A673 (cell line): ENCODE data around the gene POU4F3. TPM values are rescaled to one million over a fixed set of nuclear protein-coding genes. Genes with fewer than 3 reads are reported as not detected.

ENCODE experiments used
- BruUV-seq: library from RNA; stranded (reverse); fragments of 400-500 nt; replicated peaks from 2 replicates; lab custom pipeline; 2021; lab: Mats Ljungman, UMichigan
- CTCF ChIA-PET: fragments of 300-600 bp; sonication (Branson Sonifier 250); formaldehyde crosslinking; loops from one replicate; lab custom pipeline; 2022; ENCODE audit warnings: antibody characterized with exemption; lab: Charles Lee
- POLR2A ChIA-PET: fragments of 300-600 bp; sonication (Branson Sonifier 250); formaldehyde crosslinking; loops from one replicate; lab custom pipeline; 2022; ENCODE audit warnings: antibody characterized with exemption; ENCODE audit not compliant: low non-redundant PET; lab: Charles Lee
- DNase-seq: peaks from one replicate; pipeline ENCODE4 v3.0.0-alpha.2; 2015; ENCODE audit warnings: low spot score
- H3K27ac ChIP-seq: fragments of 200-600 bp; sonication (generic); 2 replicates; pipeline ENCODE4 v1.5.1; 2016; ENCODE audit warnings: mixed run types, low read depth, mild to moderate bottlenecking, mixed read lengths, antibody characterized with exemption, low read length; ENCODE audit not compliant: poor library complexity, severe bottlenecking
- H3K27me3 ChIP-seq: fragments of 200-600 bp; sonication (generic); replicated peaks from 2 replicates; pipeline ENCODE4 v1.6.1; 2017; ENCODE audit warnings: mixed run types, low read depth, mild to moderate bottlenecking, mixed read lengths, antibody characterized with exemption, low read length; ENCODE audit not compliant: insufficient read depth, poor library complexity
- H3K36me3 ChIP-seq: fragments of 200-600 bp; sonication (generic); 2 replicates; pipeline ENCODE4 v1.6.1; 2016; ENCODE audit warnings: mixed run types, mild to moderate bottlenecking, mixed read lengths, antibody characterized with exemption, low read length; ENCODE audit not compliant: insufficient read depth, poor library complexity, severe bottlenecking
- H3K4me1 ChIP-seq: fragments of 200-600 bp; sonication (generic); 2 replicates; pipeline ENCODE4 v1.6.1; 2017; ENCODE audit warnings: mixed run types, mild to moderate bottlenecking, mixed read lengths, antibody characterized with exemption, low read length; ENCODE audit not compliant: insufficient read depth, poor library complexity, severe bottlenecking
- H3K4me3 ChIP-seq: fragments of 200-600 bp; sonication (generic); 2 replicates; pipeline ENCODE4 v1.5.1; 2016; ENCODE audit warnings: low read depth, mixed run types, mild to moderate bottlenecking, mixed read lengths, low read length; ENCODE audit not compliant: poor library complexity, severe bottlenecking
- H3K9me3 ChIP-seq: fragments of 200-600 bp; sonication (generic); 2 replicates; pipeline ENCODE4 v1.6.1; 2016; ENCODE audit warnings: mixed run types, low read depth, mild to moderate bottlenecking, mixed read lengths, antibody characterized with exemption, low read length; ENCODE audit not compliant: poor library complexity, severe bottlenecking
- EZH2 ChIP-seq: fragments of 200-600 bp; sonication (generic); IDR thresholded peaks from 2 replicates; pipeline ENCODE4 v1.6.1; 2017; ENCODE audit warnings: borderline replicate concordance, low read depth, mild to moderate bottlenecking, mixed read lengths, antibody characterized with exemption, low read length; ENCODE audit not compliant: poor library complexity, severe bottlenecking
- intact Hi-C: fragments of 100-400 bp; cut with micrococcal nuclease; formaldehyde crosslinking; loops from one replicate; pipeline ENCODE4 v1.10.0; 2022; ENCODE audit not compliant: unreplicated experiment
- total RNA-seq: library from RNA; stranded (reverse); gene quantifications from 2 replicates; pipeline ENCODE4 v1.2.3, GENCODE V29; 2021
- TF ChIP-seq, protein P1 (sequence below): fragments of 300-800, 200-600 bp; sonication (generic); conservative IDR thresholded peaks from 2 replicates; pipeline ENCODE4 v1.5.1; 2017; ENCODE audit warnings: low read depth, mild to moderate bottlenecking, antibody characterized with exemption, low read length, moderate library complexity, mixed read lengths

The POU4F3 gene
- total RNA-seq, 1 experiment from 2014 or later = 0.11 TPM

DNA sequence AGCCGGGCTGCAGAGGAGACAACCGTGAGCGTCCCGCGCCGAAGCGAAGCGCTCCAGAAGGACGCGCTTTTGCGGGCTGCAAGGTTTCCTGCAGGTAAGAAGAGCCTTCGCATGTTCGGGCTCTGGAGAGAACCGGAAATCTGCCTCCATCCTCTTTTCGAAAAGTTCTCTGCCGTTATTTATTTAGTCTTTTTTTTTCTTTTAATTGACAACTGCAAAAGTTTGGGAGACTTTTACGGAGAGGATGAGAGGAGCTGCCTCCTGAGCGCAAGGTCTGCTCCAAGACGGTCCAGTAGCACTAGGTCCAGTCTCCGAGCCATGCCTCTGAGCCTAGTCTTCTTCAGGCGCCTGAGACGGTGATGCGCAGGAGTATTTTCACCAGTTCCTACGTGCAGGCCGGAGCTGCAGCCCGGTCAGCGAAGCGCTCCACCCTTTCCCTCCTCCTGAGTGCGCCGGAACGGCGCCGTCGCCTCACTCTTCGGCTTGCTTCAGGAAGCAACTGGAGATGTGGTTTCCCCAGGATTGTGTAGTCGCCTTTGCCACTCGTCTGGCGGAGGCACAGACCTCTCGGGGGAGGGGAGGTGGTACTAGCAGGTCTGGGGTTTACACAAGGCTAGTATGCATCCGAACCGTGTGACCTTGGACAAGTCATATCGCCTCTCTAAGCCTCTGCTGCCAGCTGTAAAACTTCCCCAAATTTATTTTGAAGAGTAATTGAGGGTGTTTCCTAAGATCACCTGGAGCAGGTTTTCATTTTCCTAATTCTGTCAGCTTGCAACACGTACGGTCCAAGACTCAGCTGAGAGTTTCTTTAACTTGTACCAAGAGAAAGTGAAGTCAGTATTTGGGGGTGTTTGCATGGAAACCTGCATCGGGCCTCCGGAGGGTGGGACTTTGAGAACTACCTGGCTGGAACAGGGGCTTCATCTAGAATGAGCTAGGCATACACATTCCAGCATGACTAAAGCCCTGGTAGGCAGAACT is 4.5 kb downstream of the POU4F3 start:
- Histone ChIP-seq H3K9me3 (no peaks in the 10 kb centered on the region), H3K27me3 (peaks cover 97% of the 10 kb centered on the region), H3K27ac (no peak overlapping the region), H3K4me3 (no peak overlapping the region), H3K36me3 (no peaks in the 10 kb centered on the region), H3K4me1 (peaks cover 5% of the 10 kb centered on the region)
- POLR2A ChIA-PET = no interaction called here
- DNase-seq = no peak
- CTCF ChIA-PET = no interaction called here
- TF ChIP-seq EZH2 = peak; percentile 88
- TF ChIP-seq, protein P1, sequence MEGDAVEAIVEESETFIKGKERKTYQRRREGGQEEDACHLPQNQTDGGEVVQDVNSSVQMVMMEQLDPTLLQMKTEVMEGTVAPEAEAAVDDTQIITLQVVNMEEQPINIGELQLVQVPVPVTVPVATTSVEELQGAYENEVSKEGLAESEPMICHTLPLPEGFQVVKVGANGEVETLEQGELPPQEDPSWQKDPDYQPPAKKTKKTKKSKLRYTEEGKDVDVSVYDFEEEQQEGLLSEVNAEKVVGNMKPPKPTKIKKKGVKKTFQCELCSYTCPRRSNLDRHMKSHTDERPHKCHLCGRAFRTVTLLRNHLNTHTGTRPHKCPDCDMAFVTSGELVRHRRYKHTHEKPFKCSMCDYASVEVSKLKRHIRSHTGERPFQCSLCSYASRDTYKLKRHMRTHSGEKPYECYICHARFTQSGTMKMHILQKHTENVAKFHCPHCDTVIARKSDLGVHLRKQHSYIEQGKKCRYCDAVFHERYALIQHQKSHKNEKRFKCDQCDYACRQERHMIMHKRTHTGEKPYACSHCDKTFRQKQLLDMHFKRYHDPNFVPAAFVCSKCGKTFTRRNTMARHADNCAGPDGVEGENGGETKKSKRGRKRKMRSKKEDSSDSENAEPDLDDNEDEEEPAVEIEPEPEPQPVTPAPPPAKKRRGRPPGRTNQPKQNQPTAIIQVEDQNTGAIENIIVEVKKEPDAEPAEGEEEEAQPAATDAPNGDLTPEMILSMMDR = no peak
- intact Hi-C loops = no loop called here
- BruUV-seq = no TSS peak

DNA sequence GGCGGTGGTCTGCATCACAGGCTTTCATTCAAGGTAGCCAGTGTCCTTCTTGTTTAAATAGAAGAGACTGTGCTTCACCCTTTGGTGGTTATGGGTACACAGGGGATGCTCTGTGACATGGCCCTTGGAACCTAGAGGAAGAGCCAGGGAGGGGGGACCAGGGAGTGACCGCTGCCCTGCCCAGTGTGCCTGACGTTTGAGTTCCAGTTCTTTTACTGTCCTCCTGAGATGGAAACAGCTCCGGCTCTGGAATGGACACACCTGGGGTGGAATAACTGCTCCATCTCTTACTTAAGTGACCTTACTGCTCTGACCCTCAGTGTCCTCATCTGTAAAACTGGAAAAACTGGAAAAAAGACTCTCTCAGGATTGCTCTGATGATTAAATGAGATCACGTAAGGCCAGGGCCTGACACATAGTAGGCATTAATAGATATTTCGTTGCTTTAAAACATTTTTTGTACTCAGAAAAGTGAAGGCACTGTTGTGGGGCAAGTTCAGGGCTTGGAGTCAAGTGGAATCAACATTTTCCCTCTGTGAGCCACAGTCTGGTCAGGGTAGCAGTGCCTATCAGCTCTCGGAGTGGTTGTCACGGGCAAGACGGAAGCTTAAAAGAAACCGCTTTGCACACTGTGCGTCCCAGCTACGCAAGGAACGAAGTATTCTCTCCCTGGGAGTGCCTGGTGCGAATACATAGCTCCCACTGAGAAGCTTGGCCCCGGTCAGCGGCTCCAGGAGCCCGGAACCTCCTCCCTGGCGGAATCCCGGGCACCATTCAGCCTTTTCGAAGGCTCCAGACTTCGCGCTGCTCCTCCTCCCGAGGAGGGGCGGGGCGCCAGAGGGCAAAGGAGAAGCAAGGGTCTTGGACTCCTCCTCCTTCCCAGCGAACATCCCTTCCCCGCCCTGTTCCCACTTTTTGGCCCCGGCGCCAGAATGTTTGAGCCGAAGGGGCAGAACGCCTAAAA is 5.8 kb downstream of the POU4F3 start:
- no peaks in the 10 kb centered on the region for H3K36me3 ChIP-seq
- H3K4me1 ChIP-seq = peaks cover 5% of the 10 kb centered on the region
- CTCF ChIA-PET = no interaction called here
- H3K27me3 ChIP-seq = peaks cover 92% of the 10 kb centered on the region
- POLR2A ChIA-PET = no interaction called here
- H3K27ac ChIP-seq = no peak overlapping the region
- TF ChIP-seq, protein P1 = no peak
- TF ChIP-seq EZH2 = no peak
- no TSS peak for BruUV-seq
- H3K9me3 ChIP-seq = no peaks in the 10 kb centered on the region
- intact Hi-C loops = no loop called here
- no peak overlapping the region for H3K4me3 ChIP-seq
- no peak for DNase-seq

DNA sequence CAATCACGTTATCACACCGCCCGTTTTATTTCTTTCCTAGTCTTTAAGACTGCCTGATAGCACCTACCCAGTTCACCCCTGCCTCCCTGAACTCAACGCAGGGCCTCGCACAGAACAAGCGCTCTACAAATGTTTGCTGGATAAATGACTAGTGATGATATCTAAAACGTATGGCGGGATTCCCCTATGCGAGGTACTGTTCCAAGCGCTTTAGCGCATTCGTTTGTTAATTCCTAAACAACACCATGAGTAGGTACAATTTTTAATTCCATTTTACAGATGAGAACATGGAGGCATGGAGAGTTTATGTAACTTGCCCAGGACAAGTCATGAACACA is 6.6 kb downstream of the POU4F3 start:
- CTCF ChIA-PET = no interaction called here

More for the DNA sequence above, 6.6 kb downstream of the POU4F3 start:
- peaks cover 2% of the 10 kb centered on the region for H3K4me1 ChIP-seq
- intact Hi-C loops = no loop called here
- no peaks in the 10 kb centered on the region for H3K9me3 ChIP-seq
- no TSS peak for BruUV-seq
- H3K36me3 ChIP-seq = no peaks in the 10 kb centered on the region
- POLR2A ChIA-PET = no interaction called here
- H3K4me3 ChIP-seq = no peak overlapping the region
- no peak overlapping the region for H3K27ac ChIP-seq
- no peak for DNase-seq
- peaks cover 89% of the 10 kb centered on the region for H3K27me3 ChIP-seq
- no peak for TF ChIP-seq EZH2
- TF ChIP-seq, protein P1 = no peak
